OCI-LY3 (cell line): ENCODE results near the gene PPP1R7.
"Not testable (repeated sequence)": the region's sequence is repeated elsewhere in the genome, so short reads cannot be mapped to it uniquely, and the experiment has no call there.

Source experiments
- H2AFZ ChIP-seq: fragments of 200-600, 300-600 bp; shearing (Covaris generic); 2 replicates; pipeline ENCODE4 v1.6.0; 2014; ENCODE audit warnings: antibody characterized with exemption, low read depth, low read length
- H3K27ac ChIP-seq: fragments of 200-600, 300-600 bp; sonication (generic); 2 replicates; pipeline ENCODE4 v1.5.1; 2014; ENCODE audit warnings: mild to moderate bottlenecking, low read length, moderate library complexity, mixed read lengths
- H3K27me3 ChIP-seq: fragments of 200-600, 300-600 bp; sonication (generic); 2 replicates; pipeline ENCODE4 v1.6.1; 2014; ENCODE audit warnings: low read depth, low read length, mixed read lengths
- H3K36me3 ChIP-seq: fragments of 200-600, 300-600 bp; sonication (generic); replicated peaks from 2 replicates; pipeline ENCODE3; 2014; ENCODE audit warnings: low read depth, low read length, mixed read lengths
- H3K4me1 ChIP-seq: fragments of 300-600, 200-600 bp; sonication (generic); 2 replicates; pipeline ENCODE4 v1.6.1; 2014; ENCODE audit warnings: low read length, mixed read lengths
- H3K4me2 ChIP-seq: fragments of 200-600, 300-600 bp; sonication (generic); 2 replicates; pipeline ENCODE4 v1.6.1; 2014; ENCODE audit warnings: low read length, mixed read lengths
- H3K4me3 ChIP-seq: fragments of 300-600, 200-600 bp; sonication (generic); 2 replicates; pipeline ENCODE4 v1.5.1; 2014; ENCODE audit warnings: antibody characterized with exemption, mild to moderate bottlenecking, low read length, moderate library complexity
- H3K79me2 ChIP-seq: fragments of 300-600, 200-600 bp; shearing (Covaris generic); 2 replicates; pipeline ENCODE4 v1.6.1; 2014; ENCODE audit warnings: mild to moderate bottlenecking, low read length, mixed read lengths
- H3K9ac ChIP-seq: fragments of 300-600, 200-600 bp; shearing (Covaris generic); 2 replicates; pipeline ENCODE4 v1.6.0; 2014; ENCODE audit warnings: mild to moderate bottlenecking, low read length, moderate library complexity
- H3K9me3 ChIP-seq: fragments of 200-600, 300-600 bp; shearing (Covaris generic); 2 replicates; pipeline ENCODE4 v1.6.1; 2014; ENCODE audit warnings: low read length, mixed read lengths; ENCODE audit not compliant: insufficient read depth
- H4K20me1 ChIP-seq: fragments of 200-600, 300-600 bp; sonication (generic); 2 replicates; pipeline ENCODE4 v1.6.1; 2016; ENCODE audit warnings: low read length, mixed read lengths; ENCODE audit not compliant: insufficient read depth
- CTCF ChIP-seq: fragments of 200-600, 300-600 bp; sonication (generic); IDR thresholded peaks from 2 replicates; pipeline ENCODE4 v1.5.1; 2014; ENCODE audit warnings: antibody characterized with exemption, low read length, low read depth
- EZH2phosphoT487 ChIP-seq: fragments of 200-600 bp; shearing (Covaris generic); IDR thresholded peaks from 2 replicates; pipeline ENCODE4 v1.6.1; 2018; ENCODE audit warnings: antibody characterized with exemption, mixed run types, low read depth

PPP1R7 gene

GRCh38 chr2:241195506-241196130, 45.4 kb downstream of the PPP1R7 start:
- no peaks in the 10 kb centered on the region for H3K27me3 ChIP-seq
- H3K9me3 ChIP-seq = no peaks in the 10 kb centered on the region
- H4K20me1 ChIP-seq = no peaks in the 10 kb centered on the region
- TF ChIP-seq CTCF = no peak
- TF ChIP-seq EZH2phosphoT487 = no peak
- no peaks in the 10 kb centered on the region for H3K4me1 ChIP-seq
- H3K27ac ChIP-seq = no peak overlapping the region
- H3K4me3 ChIP-seq = no peak overlapping the region
- H2AFZ ChIP-seq = no peak overlapping the region
- H3K36me3 ChIP-seq = no peaks in the 10 kb centered on the region
- no peak overlapping the region for H3K4me2 ChIP-seq
- no peaks in the 10 kb centered on the region for H3K79me2 ChIP-seq
- no peak overlapping the region for H3K9ac ChIP-seq

- not testable (repeated sequence) for H3K36me3 ChIP-seq, H3K27ac ChIP-seq, H3K9me3 ChIP-seq, H3K79me2 ChIP-seq, H3K9ac ChIP-seq, H2AFZ ChIP-seq, H3K4me2 ChIP-seq, H3K4me1 ChIP-seq, H3K27me3 ChIP-seq, H4K20me1 ChIP-seq, H3K4me3 ChIP-seq
These were observed 47.0 kb downstream of the PPP1R7 start for GRCh38 chr2:241197246-241197645.

- Histone ChIP-seq H3K4me3 (no peak overlapping the region), H3K9me3 (no peaks in the 10 kb centered on the region), H3K4me1 (no peaks in the 10 kb centered on the region), H3K27ac (no peak overlapping the region), H4K20me1 (no peaks in the 10 kb centered on the region), H3K36me3 (no peaks in the 10 kb centered on the region), H3K79me2 (no peaks in the 10 kb centered on the region), H3K27me3 (no peaks in the 10 kb centered on the region), H3K4me2 (no peak overlapping the region), H3K9ac (no peak overlapping the region), H2AFZ (no peak overlapping the region)
- TF ChIP-seq EZH2phosphoT487 = no peak
These were observed 47.7 kb downstream of the PPP1R7 start for GRCh38 chr2:241197947-241198346.

- no peak for TF ChIP-seq CTCF
- no peak for TF ChIP-seq EZH2phosphoT487
- Histone ChIP-seq H3K4me3 (no peak overlapping the region), H3K27ac (no peak overlapping the region), H3K27me3 (no peaks in the 10 kb centered on the region), H3K79me2 (no peaks in the 10 kb centered on the region), H2AFZ (no peak overlapping the region), H3K9me3 (no peaks in the 10 kb centered on the region), H3K4me1 (no peaks in the 10 kb centered on the region), H4K20me1 (no peaks in the 10 kb centered on the region), H3K36me3 (no peaks in the 10 kb centered on the region), H3K4me2 (no peak overlapping the region), H3K9ac (no peak overlapping the region)
These were observed 48.4 kb downstream of the PPP1R7 start for GRCh38 chr2:241198381-241199279.

GRCh38 chr2:241199286-241199685, 49.0 kb downstream of the PPP1R7 start:
- H3K4me1 ChIP-seq = no peaks in the 10 kb centered on the region
- no peaks in the 10 kb centered on the region for H3K36me3 ChIP-seq
- no peak overlapping the region for H2AFZ ChIP-seq
- no peak overlapping the region for H3K9ac ChIP-seq
- H3K9me3 ChIP-seq = no peaks in the 10 kb centered on the region
- H3K27me3 ChIP-seq = no peaks in the 10 kb centered on the region
- TF ChIP-seq EZH2phosphoT487 (no peak), CTCF (no peak)
- no peak overlapping the region for H3K4me3 ChIP-seq
- H4K20me1 ChIP-seq = no peaks in the 10 kb centered on the region
- H3K27ac ChIP-seq = no peak overlapping the region
- no peak overlapping the region for H3K4me2 ChIP-seq
- H3K79me2 ChIP-seq = no peaks in the 10 kb centered on the region
